CD14-positive monocyte (primary cell): ENCODE measurements around the gene FCHO2. TPM values are rescaled to one million over a fixed set of nuclear protein-coding genes. Genes with fewer than 3 reads are reported as not detected.

Experiments used
- DNase-seq, 3 donors: peaks; one replicate each; pipeline ENCODE4 v3.0.0-alpha.2; 2011 to 2022
- H2AFZ ChIP-seq: 2 replicates; pipeline ENCODE4 v1.6.0; 2012; ENCODE audit warnings: mild to moderate bottlenecking, low read depth, low read length, inconsistent platforms; ENCODE audit not compliant: insufficient read depth, poor library complexity, severe bottlenecking
- H3K27ac ChIP-seq, 2 donors: 1 replicate in 1 of 2; 2 replicates in 1 of 2; pipeline ENCODE4 v1.5.1; 2012 to 2013; ENCODE audit warnings: low read length in 2 of 2, control low read depth in 1 of 2, inconsistent platforms in 1 of 2, low read depth in 1 of 2, mild to moderate bottlenecking in 1 of 2
- H3K27me3 ChIP-seq, 2 donors: one replicate each; pipeline versions ENCODE4 v1.6.0 to v1.6.1; 2011 to 2013; ENCODE audit warnings: low read length in 2 of 2; ENCODE audit not compliant: control insufficient read depth in 2 of 2, insufficient read depth in 2 of 2
- H3K36me3 ChIP-seq, 2 donors: replicated peaks in 1 of 2; 1 replicate in 1 of 2; 2 replicates in 1 of 2; pipeline versions ENCODE4 v1.5.1 to v1.6.1; 2012 to 2013; ENCODE audit warnings: low read length in 2 of 2, control low read depth in 1 of 2, inconsistent platforms in 1 of 2, mild to moderate bottlenecking in 1 of 2; ENCODE audit not compliant: insufficient read depth in 2 of 2, control insufficient read depth in 1 of 2
- H3K4me1 ChIP-seq, 2 donors: 1 replicate in 1 of 2; 2 replicates in 1 of 2; pipeline versions ENCODE4 v1.5.1 to v1.6.1; 2012 to 2013; ENCODE audit warnings: low read length in 2 of 2, control low read depth in 1 of 2, inconsistent platforms in 1 of 2, mild to moderate bottlenecking in 1 of 2, moderate library complexity in 1 of 2; ENCODE audit not compliant: insufficient read depth in 2 of 2, control insufficient read depth in 1 of 2
- H3K4me2 ChIP-seq: replicated peaks from 2 replicates; pipeline ENCODE3; 2012; ENCODE audit warnings: low read length, moderate library complexity, mild to moderate bottlenecking; ENCODE audit not compliant: poor library complexity, severe bottlenecking; ENCODE audit errors: extremely low read depth
- H3K4me3 ChIP-seq, 3 experiments: fragments of 200-600 bp in 1 of 3; sonication (generic) in 1 of 3; replicated peaks in 1 of 3; 1 replicate in 2 of 3; 2 replicates in 1 of 3; pipeline ENCODE4 v1.5.1; 2011 to 2013; ENCODE audit warnings: low read length in 3 of 3, mild to moderate bottlenecking in 3 of 3, control low read depth in 2 of 3, low read depth in 2 of 3, inconsistent platforms in 1 of 3, moderate library complexity in 1 of 3
- H3K79me2 ChIP-seq: 2 replicates; pipeline ENCODE4 v1.6.0; 2012; ENCODE audit warnings: mild to moderate bottlenecking, control low read depth, inconsistent platforms, low read length, moderate library complexity; ENCODE audit not compliant: insufficient read depth
- H3K9ac ChIP-seq: 2 replicates; pipeline ENCODE4 v1.6.0; 2017; ENCODE audit warnings: low read length, mild to moderate bottlenecking; ENCODE audit not compliant: insufficient read depth, poor library complexity, severe bottlenecking
- H3K9me3 ChIP-seq, 2 donors: replicated peaks in 1 of 2; 1 replicate in 1 of 2; 2 replicates in 1 of 2; pipeline versions ENCODE4 v1.5.1 to v1.6.1; 2012 to 2013; ENCODE audit warnings: low read length in 2 of 2, control low read depth in 1 of 2; ENCODE audit not compliant: control insufficient read depth in 1 of 2, insufficient read depth in 1 of 2
- H4K20me1 ChIP-seq: 2 replicates; pipeline ENCODE4 v1.6.0; 2012; ENCODE audit warnings: mild to moderate bottlenecking, low read length, control low read depth, moderate library complexity; ENCODE audit not compliant: insufficient read depth
- H3K27ac Mint-ChIP-seq, 7 donors: one replicate each; pipeline ENCODE4 v1.8.0; 2020; ENCODE audit warnings: mild to moderate bottlenecking in 7 of 7, mixed read lengths in 7 of 7, moderate library complexity in 6 of 7, inconsistent platforms in 2 of 7
- H3K27me3 Mint-ChIP-seq, 3 donors: one replicate each; pipeline ENCODE4 v1.8.0; 2021 to 2022; ENCODE audit warnings: low read depth in 3 of 3, mild to moderate bottlenecking in 3 of 3, mixed read lengths in 3 of 3, moderate library complexity in 3 of 3, inconsistent platforms in 1 of 3
- H3K36me3 Mint-ChIP-seq, 2 donors: one replicate each; pipeline ENCODE4 v1.8.0; 2020; ENCODE audit warnings: mixed read lengths in 2 of 2, inconsistent platforms in 1 of 2, mild to moderate bottlenecking in 1 of 2
- H3K4me1 Mint-ChIP-seq: one replicate; pipeline ENCODE4 v1.8.0; 2020; ENCODE audit warnings: mild to moderate bottlenecking, mixed read lengths
- H3K4me3 Mint-ChIP-seq, 2 donors: one replicate each; pipeline ENCODE4 v1.8.0; 2020; ENCODE audit warnings: mild to moderate bottlenecking in 2 of 2, mixed read lengths in 2 of 2, moderate library complexity in 1 of 2
- H3K9me3 Mint-ChIP-seq, 7 donors: one replicate each; pipeline ENCODE4 v1.8.0; 2020 to 2022; ENCODE audit warnings: mixed read lengths in 7 of 7, mild to moderate bottlenecking in 6 of 7, moderate library complexity in 6 of 7, inconsistent platforms in 2 of 7
- WGBS: methylation state at CpG from one replicate; pipeline ENCODE4 v1.1.5; 2013; ENCODE audit warnings: missing lambda C conversion rate; ENCODE audit not compliant: insufficient coverage; 5-methylcytosine and 5-hydroxymethylcytosine counted together
- intact Hi-C, 2 donors: fragments of 100-400 bp; cut with micrococcal nuclease; formaldehyde crosslinking; loops; one replicate each; pipeline versions ENCODE4 v1.15.0 to v1.15.1; 2023
- polyA plus RNA-seq, 3 donors: library from polyadenylated mRNA; depleted of rRNA in 1 of 3; unstranded in 2 of 3; stranded (reverse) in 1 of 3; fragments of 300-500 nt in 2 of 3; fragments of >200 nt in 1 of 3; fragmentation: Illumina TruSeq in 2 of 3; gene quantifications; 1 replicate in 2 of 3; 2 replicates in 1 of 3; pipeline ENCODE4 v1.2.3, GENCODE V29; 2012 to 2021
- TF ChIP-seq, protein P1 (sequence below): fragments of 200-600 bp; IDR thresholded peaks from one replicate; pipeline ENCODE4 v1.8.0; 2022; ENCODE audit warnings: antibody characterized with exemption, mild to moderate bottlenecking

Gene FCHO2
- polyA plus RNA-seq, 3 donors, result 8.3 to 10.1 (median 9.9) TPM

DNA sequence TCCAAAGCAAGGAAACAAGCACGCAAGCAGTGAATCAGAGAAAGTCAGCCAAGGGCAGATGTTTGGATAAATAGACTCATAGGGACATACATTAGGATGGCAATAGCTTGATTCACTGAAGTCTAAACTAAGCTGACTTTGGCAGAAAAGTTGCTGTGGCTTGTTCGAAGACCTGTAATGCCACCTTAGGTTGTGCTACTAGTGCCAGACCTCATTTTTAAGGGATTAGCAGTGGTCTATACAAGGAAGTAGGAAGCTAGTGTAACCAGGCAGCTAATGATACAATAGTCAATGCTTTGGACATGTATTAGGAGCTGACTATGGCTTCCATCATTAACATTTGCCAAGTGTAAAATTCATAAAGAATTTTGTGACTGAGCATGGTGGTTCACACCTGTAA lies 63.1 kb downstream of the FCHO2 start:
- Mint-ChIP-seq H3K27me3 (peaks cover 0 to 1% (median 0%) of the 10 kb centered on the region in 3 donors), H3K27ac (no peak overlapping the region)
- 100% methylated on average over 2 of the region's 2 CpGs for WGBS

DNA sequence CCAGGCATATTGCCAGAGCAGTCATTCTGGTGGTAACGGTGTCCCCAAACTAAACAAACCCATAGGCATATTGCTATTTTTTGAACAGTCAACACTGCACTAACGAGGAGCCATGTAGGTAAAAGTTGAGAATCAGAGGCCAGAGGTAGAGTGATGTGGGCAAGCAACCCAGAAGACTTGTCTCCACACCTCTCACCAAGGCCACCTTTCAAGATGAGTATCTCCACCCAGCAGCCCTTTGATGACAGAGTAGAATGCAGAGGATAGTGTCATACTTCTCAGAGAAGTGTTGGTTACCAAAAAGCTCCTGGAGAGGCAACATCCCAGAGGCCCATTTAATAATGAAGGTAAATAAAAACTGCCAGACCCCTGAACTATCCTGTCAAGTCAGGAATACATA lies 63.9 kb downstream of the FCHO2 start:
- no peak for DNase-seq
- Histone ChIP-seq H3K4me3 (no peak overlapping the region), H3K9ac (no peak overlapping the region), H3K27me3 (no peaks in the 10 kb centered on the region), H3K4me2 (no peak overlapping the region), H3K27ac (no peak overlapping the region), H3K79me2 (no peaks in the 10 kb centered on the region), H3K36me3 (peaks cover 0 to 42% of the 10 kb centered on the region in 2 donors), H2AFZ (no peak overlapping the region), H3K4me1 (no peaks in the 10 kb centered on the region), H3K9me3 (no peaks in the 10 kb centered on the region), H4K20me1 (no peaks in the 10 kb centered on the region)
- peaks cover 14 to 23% of the 10 kb centered on the region in 2 donors for H3K36me3 Mint-ChIP-seq
- intact Hi-C loops, result no loop called here
- H3K4me3 Mint-ChIP-seq, result no peak overlapping the region
- H3K4me1 Mint-ChIP-seq, result no peaks in the 10 kb centered on the region
- H3K27ac Mint-ChIP-seq, result peak overlapping the region in 1 of 7 donors; percentile 57
- peaks cover 0 to under 1% (median 0%) of the 10 kb centered on the region in 3 donors for H3K27me3 Mint-ChIP-seq
- WGBS, result no CpG with 5 or more reads among the region's 2 CpGs
- TF ChIP-seq, protein P1, sequence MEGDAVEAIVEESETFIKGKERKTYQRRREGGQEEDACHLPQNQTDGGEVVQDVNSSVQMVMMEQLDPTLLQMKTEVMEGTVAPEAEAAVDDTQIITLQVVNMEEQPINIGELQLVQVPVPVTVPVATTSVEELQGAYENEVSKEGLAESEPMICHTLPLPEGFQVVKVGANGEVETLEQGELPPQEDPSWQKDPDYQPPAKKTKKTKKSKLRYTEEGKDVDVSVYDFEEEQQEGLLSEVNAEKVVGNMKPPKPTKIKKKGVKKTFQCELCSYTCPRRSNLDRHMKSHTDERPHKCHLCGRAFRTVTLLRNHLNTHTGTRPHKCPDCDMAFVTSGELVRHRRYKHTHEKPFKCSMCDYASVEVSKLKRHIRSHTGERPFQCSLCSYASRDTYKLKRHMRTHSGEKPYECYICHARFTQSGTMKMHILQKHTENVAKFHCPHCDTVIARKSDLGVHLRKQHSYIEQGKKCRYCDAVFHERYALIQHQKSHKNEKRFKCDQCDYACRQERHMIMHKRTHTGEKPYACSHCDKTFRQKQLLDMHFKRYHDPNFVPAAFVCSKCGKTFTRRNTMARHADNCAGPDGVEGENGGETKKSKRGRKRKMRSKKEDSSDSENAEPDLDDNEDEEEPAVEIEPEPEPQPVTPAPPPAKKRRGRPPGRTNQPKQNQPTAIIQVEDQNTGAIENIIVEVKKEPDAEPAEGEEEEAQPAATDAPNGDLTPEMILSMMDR, result no peak
- H3K9me3 Mint-ChIP-seq, result no peaks in the 10 kb centered on the region

More for the DNA sequence above, 63.1 kb downstream of the FCHO2 start:
- H4K20me1 ChIP-seq, result no peaks in the 10 kb centered on the region
- no peak for DNase-seq
- no peaks in the 10 kb centered on the region for H3K79me2 ChIP-seq
- H3K4me1 Mint-ChIP-seq, result no peaks in the 10 kb centered on the region
- H3K27me3 ChIP-seq, result no peaks in the 10 kb centered on the region
- H3K4me2 ChIP-seq, result no peak overlapping the region
- H3K36me3 ChIP-seq, result peaks cover 0 to 42% of the 10 kb centered on the region in 2 donors
- H3K4me3 Mint-ChIP-seq, result no peak overlapping the region
- H3K9me3 Mint-ChIP-seq, result no peaks in the 10 kb centered on the region
- no peak overlapping the region for H3K9ac ChIP-seq
- no peak overlapping the region for H2AFZ ChIP-seq
- no peaks in the 10 kb centered on the region for H3K9me3 ChIP-seq
- no peak overlapping the region for H3K4me3 ChIP-seq
- no peaks in the 10 kb centered on the region for H3K4me1 ChIP-seq
- intact Hi-C loops, result no loop called here
- H3K36me3 Mint-ChIP-seq, result peaks cover 14 to 19% of the 10 kb centered on the region in 2 donors
- H3K27ac ChIP-seq, result no peak overlapping the region
- TF ChIP-seq, protein P1, result no peak
